Measurements from ENCODE around the gene PNMT.

GRCh38 chr17:39660397-39661385 lies 7.6 kb upstream of the PNMT start:
- TF ChIP-seq CTCF (IDR thresholded peaks at IDR 0.05) (no peak), EP300 (IDR thresholded peaks at IDR 0.05; ENCODE audit: low read depth) (no peak), POLR2A (IDR thresholded peaks at IDR 0.05) (no peak)

All from transverse colon (tissue), 3 donors.